Activated T-helper 2 cell treated with anti-CD3 and anti-CD28 coated beads, Interferon-gamma antibody, Interleukin-2, Interleukin-4, amounts not matched to agents 10 μg/mL and 5 μg/mL and 100 μg/mL, durations not matched to agents 14 hours and 24 hours and 36 hours (primary cell): ENCODE data around the gene ZSCAN10. TPM values are rescaled to one million over a fixed set of nuclear protein-coding genes. Genes with fewer than 3 reads are reported as not detected.

Source experiments
- DNase-seq: peaks from one replicate; pipeline ENCODE4 v3.0.0; 2021; ENCODE audit warnings: low spot score
- H3K27ac Mint-ChIP-seq: one replicate; pipeline ENCODE4 v1.8.0; 2021; ENCODE audit warnings: mixed read lengths
- H3K27me3 Mint-ChIP-seq: one replicate; pipeline ENCODE4 v1.8.0; 2021; ENCODE audit warnings: low read depth, mixed read lengths
- H3K36me3 Mint-ChIP-seq: one replicate; pipeline ENCODE4 v1.8.0; 2021; ENCODE audit warnings: low read depth, mixed read lengths
- H3K4me1 Mint-ChIP-seq: one replicate; pipeline ENCODE4 v1.8.0; 2021; ENCODE audit warnings: low read depth, mixed read lengths
- H3K4me3 Mint-ChIP-seq: one replicate; pipeline ENCODE4 v1.8.0; 2021; ENCODE audit warnings: low read depth, mild to moderate bottlenecking, moderate library complexity, mixed read lengths
- H3K9me3 Mint-ChIP-seq: one replicate; pipeline ENCODE4 v1.8.0; 2021; ENCODE audit warnings: mixed read lengths
- intact Hi-C: fragments of 100-400 bp; cut with micrococcal nuclease; formaldehyde crosslinking; loops from one replicate; pipeline ENCODE4 v1.15.1; 2023
- total RNA-seq: library from RNA; stranded (reverse); gene quantifications from 2 replicates; pipeline ENCODE4 v1.2.3, GENCODE V29; 2022

The ZSCAN10 gene
- total RNA-seq, 1 donor from 2014 or later: not detected

DNA sequence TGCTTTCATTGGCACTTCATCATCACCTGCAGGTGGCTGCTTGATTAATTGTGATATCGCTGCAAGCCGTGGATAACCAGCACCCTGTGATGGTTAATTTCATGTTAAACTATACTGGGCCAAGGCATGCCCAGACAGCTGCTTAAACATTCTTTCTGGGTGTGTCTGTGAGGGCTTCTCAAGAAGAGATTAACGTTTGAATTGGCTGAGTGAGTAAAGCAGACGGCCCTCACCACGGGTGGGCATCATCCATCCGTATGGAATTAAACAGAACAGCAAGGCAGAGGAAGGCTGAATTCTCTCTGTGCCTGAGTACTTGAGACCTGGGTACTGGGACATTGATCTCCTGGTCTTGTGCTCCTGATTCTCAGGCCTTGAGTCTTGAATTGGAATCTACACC lies 28.7 kb upstream of the ZSCAN10 start:
- Mint-ChIP-seq H3K36me3 (peaks cover 37% of the 10 kb centered on the region), H3K27me3 (no peaks in the 10 kb centered on the region), H3K4me1 (peaks cover 44% of the 10 kb centered on the region), H3K27ac (peak overlapping the region; percentile 67), H3K4me3 (peak overlapping the region; percentile 68), H3K9me3 (no peaks in the 10 kb centered on the region)
- no peak for DNase-seq
- intact Hi-C loops: loop anchor here (10.0 kb wide), 1 partner anchor 103 kb away; the partner anchor contains the start of genes HCFC1R1, THOC6 and TNFRSF12A

DNA sequence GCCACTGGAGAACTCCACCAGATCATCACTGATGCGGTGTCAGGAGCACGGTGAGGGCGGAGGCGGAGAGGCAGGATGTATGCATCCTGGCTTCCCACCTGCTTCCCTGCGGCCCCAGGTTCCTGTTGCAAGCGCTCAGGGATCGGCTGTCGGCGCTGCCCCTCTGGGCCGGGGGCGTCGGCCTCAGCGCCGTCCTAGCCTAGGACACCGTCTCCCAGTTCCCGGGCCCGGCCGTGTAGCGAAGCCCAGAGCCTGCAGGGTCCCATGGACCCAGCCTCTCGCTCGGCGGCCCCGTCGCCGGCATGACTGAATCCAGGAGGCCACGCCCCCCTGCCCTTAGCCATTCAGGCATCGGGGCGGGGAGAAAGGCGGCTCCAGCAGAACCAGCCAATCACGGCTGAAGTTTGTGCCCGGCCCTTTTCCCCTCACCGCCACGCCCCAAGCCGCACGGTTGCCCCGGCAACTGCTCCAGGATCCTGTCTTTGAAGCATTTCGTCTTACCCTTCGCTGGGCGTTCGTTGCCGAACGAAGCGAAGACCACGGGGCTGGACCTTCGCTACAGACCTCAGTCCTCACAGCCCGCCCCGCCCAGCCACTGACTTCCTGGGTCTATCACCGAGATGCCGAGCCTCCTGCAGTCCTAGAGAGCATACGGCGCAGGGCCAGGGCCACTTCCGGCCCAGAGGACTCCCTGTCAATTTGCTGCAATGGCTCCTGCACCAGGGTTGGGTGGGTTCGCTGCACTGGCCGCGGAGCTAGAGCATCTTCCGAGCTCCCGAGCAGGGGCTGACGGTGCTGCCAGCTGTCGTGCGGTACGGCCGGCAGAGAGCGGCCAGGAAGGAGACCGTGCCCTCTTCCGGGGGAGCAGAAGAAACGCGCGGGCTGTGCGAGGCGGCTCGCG lies 25.1 kb upstream of the ZSCAN10 start:
- Mint-ChIP-seq H3K36me3 (peaks cover 15% of the 10 kb centered on the region), H3K27ac (peak overlapping the region; percentile 92), H3K4me1 (peaks cover 34% of the 10 kb centered on the region), H3K9me3 (no peaks in the 10 kb centered on the region), H3K4me3 (peak overlapping the region; percentile 96), H3K27me3 (no peaks in the 10 kb centered on the region)
- peak; percentile 97 for DNase-seq
- intact Hi-C loops: loop anchor here (1.0 to 10.0 kb wide), 4 partner anchors 10 to 99 kb away; partner anchors contain the start of genes HCFC1R1, THOC6 and TNFRSF12A

DNA sequence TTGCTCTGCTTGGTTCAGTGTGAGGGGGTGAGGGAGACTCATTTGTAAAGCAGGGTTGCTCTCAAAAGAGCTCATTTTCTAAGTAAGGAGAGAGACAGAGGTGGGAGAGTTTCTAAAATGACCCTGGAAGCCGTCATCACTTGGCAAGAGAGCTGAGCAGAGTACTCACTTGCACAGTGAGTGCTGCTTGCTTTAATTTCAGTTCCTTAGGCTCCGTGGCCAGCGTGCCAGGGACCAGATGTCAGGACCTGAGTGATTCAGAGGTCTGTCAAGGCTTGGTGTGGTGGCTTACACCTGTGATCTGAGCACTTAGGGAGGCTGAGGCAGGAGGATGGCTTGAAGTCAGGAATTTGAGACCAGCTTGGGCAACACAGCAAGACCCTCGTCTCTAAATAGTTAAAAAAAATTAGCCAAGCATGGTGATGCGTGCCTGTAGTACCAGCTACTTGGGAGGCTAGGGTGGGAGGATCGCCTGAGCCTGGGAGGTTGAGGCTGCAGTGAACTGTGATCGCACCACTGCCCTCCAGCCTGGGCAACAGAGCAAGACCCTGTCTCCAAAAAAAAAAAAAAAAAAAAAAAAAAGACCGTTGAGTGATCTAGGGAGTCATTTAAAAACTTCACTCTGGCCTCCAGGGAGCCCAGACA lies 24.0 kb upstream of the ZSCAN10 start:
- intact Hi-C loops: loop anchor here (10.0 kb wide), 1 partner anchor 98 kb away; the partner anchor contains the start of genes HCFC1R1, THOC6 and TNFRSF12A
- no peaks in the 10 kb centered on the region for H3K27me3 Mint-ChIP-seq
- peaks cover 28% of the 10 kb centered on the region for H3K4me1 Mint-ChIP-seq
- H3K4me3 Mint-ChIP-seq: peak overlapping the region; percentile 96
- H3K36me3 Mint-ChIP-seq: peaks cover 15% of the 10 kb centered on the region
- H3K27ac Mint-ChIP-seq: no peak overlapping the region
- no peak for DNase-seq
- H3K9me3 Mint-ChIP-seq: no peaks in the 10 kb centered on the region

- no peak overlapping the region for H3K4me3 Mint-ChIP-seq
- H3K36me3 Mint-ChIP-seq: peaks cover 9% of the 10 kb centered on the region
- H3K27ac Mint-ChIP-seq: no peak overlapping the region
- no peaks in the 10 kb centered on the region for H3K9me3 Mint-ChIP-seq
- H3K4me1 Mint-ChIP-seq: peaks cover 19% of the 10 kb centered on the region
- intact Hi-C loops: loop anchor here (10.0 kb wide), 1 partner anchor 97 kb away; the partner anchor contains the start of genes HCFC1R1, THOC6 and TNFRSF12A
- no peaks in the 10 kb centered on the region for H3K27me3 Mint-ChIP-seq
- DNase-seq: no peak
Observed at GRCh38 chr16:3121851-3122467, 22.9 kb upstream of the ZSCAN10 start.

DNA sequence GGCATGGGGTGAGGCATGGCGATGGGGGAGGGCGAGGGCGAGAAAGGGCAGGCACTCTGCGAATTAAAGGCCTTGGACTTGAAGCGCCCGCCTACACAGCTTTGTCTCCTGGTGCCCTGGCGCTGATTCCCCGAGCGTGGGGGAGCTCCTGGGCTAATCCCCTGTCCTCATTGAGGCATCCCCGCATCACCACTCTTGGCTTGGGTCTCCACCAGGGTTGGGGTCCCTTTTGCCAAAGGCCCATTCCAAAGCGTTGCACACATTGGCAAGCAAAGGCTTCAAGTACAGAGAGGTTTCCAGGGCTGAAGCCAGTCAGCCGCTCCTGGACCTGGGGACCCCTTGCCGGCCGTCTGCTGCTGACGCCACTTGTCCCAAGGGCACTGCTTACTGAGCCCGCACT lies 21.3 kb upstream of the ZSCAN10 start:
- DNase-seq: no peak
- H3K27ac Mint-ChIP-seq: no peak overlapping the region
- peaks cover 10% of the 10 kb centered on the region for H3K4me1 Mint-ChIP-seq
- intact Hi-C loops: loop anchor here (10.0 kb wide), 1 partner anchor 96 kb away; the partner anchor contains the start of genes HCFC1R1, THOC6 and TNFRSF12A
- no peaks in the 10 kb centered on the region for H3K27me3 Mint-ChIP-seq
- H3K36me3 Mint-ChIP-seq: peaks cover 2% of the 10 kb centered on the region
- no peaks in the 10 kb centered on the region for H3K9me3 Mint-ChIP-seq
- no peak overlapping the region for H3K4me3 Mint-ChIP-seq

GRCh38 chr16:3119701-3120408 lies 20.8 kb upstream of the ZSCAN10 start:
- Mint-ChIP-seq H3K9me3 (no peaks in the 10 kb centered on the region), H3K27ac (no peak overlapping the region), H3K36me3 (no peaks in the 10 kb centered on the region), H3K4me1 (peaks cover 5% of the 10 kb centered on the region), H3K27me3 (no peaks in the 10 kb centered on the region), H3K4me3 (no peak overlapping the region)
- DNase-seq: no peak
- intact Hi-C loops: loop anchor here (10.0 kb wide), 1 partner anchor 95 kb away; the partner anchor contains the start of genes HCFC1R1, THOC6 and TNFRSF12A

GRCh38 chr16:3119286-3119685 lies 20.2 kb upstream of the ZSCAN10 start:
- no peaks in the 10 kb centered on the region for H3K27me3 Mint-ChIP-seq
- no peak for DNase-seq
- H3K36me3 Mint-ChIP-seq: no peaks in the 10 kb centered on the region
- no peak overlapping the region for H3K4me3 Mint-ChIP-seq
- H3K4me1 Mint-ChIP-seq: peaks cover 5% of the 10 kb centered on the region
- intact Hi-C loops: no loop called here
- no peak overlapping the region for H3K27ac Mint-ChIP-seq
- H3K9me3 Mint-ChIP-seq: no peaks in the 10 kb centered on the region

DNA sequence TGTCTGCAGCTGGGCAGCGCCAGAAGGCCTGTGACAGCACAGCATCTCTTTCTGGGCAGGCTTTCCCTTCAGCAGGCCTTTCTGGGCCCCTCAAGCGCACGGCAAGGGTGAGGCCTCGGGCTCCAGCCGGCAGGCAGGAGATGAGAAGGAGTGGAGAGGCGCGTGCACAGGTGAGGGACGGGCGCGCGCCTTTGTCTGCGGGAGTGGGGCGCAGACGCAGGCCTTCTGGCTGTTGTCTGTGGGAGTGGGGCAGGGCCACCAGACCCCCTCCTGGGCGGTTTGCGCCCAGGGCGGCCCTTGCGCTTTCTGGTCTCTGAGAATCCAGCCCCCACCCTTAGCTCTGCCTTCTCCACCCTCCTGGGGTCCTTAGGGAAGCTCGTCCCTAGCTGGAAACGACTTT lies 19.8 kb upstream of the ZSCAN10 start:
- intact Hi-C loops: no loop called here
- no peak for DNase-seq
- Mint-ChIP-seq H3K4me3 (no peak overlapping the region), H3K27me3 (no peaks in the 10 kb centered on the region), H3K36me3 (no peaks in the 10 kb centered on the region), H3K27ac (no peak overlapping the region), H3K9me3 (no peaks in the 10 kb centered on the region), H3K4me1 (peaks cover 5% of the 10 kb centered on the region)

DNA sequence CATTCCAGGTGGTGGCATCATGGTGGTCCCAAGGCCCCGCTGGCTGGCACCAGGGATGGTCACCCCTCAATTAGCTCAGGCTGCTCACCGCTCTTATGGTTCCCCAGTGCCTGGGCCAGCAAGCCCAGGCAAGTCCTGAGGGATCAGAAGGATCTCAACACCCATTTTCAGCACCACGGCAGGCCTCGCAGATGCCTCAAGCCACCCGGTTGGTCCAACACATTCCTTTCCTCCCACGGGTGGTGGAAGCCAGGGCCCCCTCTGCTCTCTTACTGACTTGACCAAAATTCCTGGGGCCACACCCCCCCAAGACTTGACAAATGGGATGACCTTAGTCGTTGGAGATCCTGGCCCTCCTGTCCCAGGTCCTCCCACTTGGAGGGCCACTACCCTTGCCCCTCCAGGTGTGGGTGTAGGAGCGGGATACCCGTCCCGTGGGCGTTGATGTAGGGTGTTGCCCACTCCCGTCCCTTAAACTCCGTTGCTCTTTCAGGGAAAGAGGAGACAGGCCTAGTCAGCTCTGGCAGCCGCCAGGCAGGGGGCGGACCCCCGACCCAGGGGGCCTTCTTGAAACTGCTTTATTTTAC lies 19.2 kb upstream of the ZSCAN10 start:
- Mint-ChIP-seq H3K4me3 (no peak overlapping the region), H3K27ac (no peak overlapping the region), H3K27me3 (peaks cover 2% of the 10 kb centered on the region), H3K36me3 (no peaks in the 10 kb centered on the region), H3K4me1 (peaks cover 1% of the 10 kb centered on the region), H3K9me3 (no peaks in the 10 kb centered on the region)
- DNase-seq: no peak
- intact Hi-C loops: no loop called here

DNA sequence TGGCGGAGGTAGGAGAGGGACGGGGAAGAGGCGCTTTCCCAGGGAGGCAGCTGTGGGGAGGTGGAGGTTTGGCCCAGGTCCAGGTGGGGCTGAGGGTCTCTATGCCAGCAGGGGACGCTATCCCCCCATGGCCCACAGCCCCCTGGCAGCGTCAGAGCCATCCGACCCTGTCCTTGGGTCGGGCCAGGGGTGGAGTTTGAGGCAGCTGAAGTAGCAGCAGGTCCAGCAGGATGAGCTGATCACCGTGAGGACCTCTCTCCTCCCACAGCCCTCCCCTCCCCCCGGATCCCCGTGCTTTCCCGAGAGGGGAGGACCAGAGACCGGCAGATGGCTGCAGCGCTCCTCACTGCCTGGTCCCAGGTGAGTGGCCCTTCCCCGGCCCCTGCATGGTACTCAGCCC lies 16.5 kb upstream of the ZSCAN10 start:
- no peaks in the 10 kb centered on the region for H3K36me3 Mint-ChIP-seq
- no peak overlapping the region for H3K27ac Mint-ChIP-seq
- DNase-seq: no peak
- H3K4me1 Mint-ChIP-seq: peaks cover 3% of the 10 kb centered on the region
- H3K9me3 Mint-ChIP-seq: no peaks in the 10 kb centered on the region
- intact Hi-C loops: no loop called here
- peaks cover 5% of the 10 kb centered on the region for H3K27me3 Mint-ChIP-seq
- H3K4me3 Mint-ChIP-seq: no peak overlapping the region

DNA sequence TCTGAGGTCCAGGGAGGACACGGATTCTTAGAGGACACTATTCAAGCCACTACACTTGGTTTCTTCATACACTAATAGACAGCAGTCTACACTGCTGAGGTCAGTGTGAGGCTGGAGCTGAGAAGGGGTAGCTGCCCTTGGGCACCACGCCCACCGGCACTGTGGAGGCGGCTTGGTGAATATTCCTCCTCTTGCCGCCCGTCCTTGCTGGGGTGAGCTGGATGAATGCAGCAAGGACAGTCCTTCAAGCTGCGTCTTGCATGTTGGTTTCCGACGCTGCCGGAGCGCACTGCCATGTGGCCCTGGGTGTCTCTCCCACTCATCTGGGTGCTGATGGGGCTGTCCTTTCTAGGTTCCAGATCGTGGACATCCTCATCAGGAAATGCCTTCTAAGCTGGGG lies 15.9 kb upstream of the ZSCAN10 start:
- Mint-ChIP-seq H3K27me3 (peaks cover 5% of the 10 kb centered on the region), H3K4me3 (no peak overlapping the region), H3K27ac (no peak overlapping the region), H3K4me1 (peaks cover 3% of the 10 kb centered on the region), H3K36me3 (no peaks in the 10 kb centered on the region), H3K9me3 (no peaks in the 10 kb centered on the region)
- intact Hi-C loops: no loop called here
- no peak for DNase-seq
